Measurements from ENCODE around the gene ACER2.
A peak's percentile ranks its signal among the peaks of the same experiment; 100 is the strongest.
"Not testable (repeated sequence)": the region's sequence is repeated elsewhere in the genome, so short reads cannot be mapped to it uniquely, and the experiment has no call there.

ACER2 gene

GRCh38 chr9:19408693-19409400 lies at the start of gene ACER2:
Gene ACER2, plus strand, starts transcription at chr9:19409009. Its CDS starts 76 bp downstream, at chr9:19409085.
- peak; percentile 33 to 80 for DNase-seq

GRCh38 chr9:19369107-19369506 lies 39.7 kb upstream of the ACER2 start:
- no peak for DNase-seq

- no peak for DNase-seq
Measured at GRCh38 chr9:19371942-19372341, 36.9 kb upstream of the ACER2 start.

GRCh38 chr9:19372567-19372966 lies 36.2 kb upstream of the ACER2 start:
- DNase-seq, result no peak

GRCh38 chr9:19373527-19373926 lies 35.3 kb upstream of the ACER2 start:
- no peak for DNase-seq

- no peak for DNase-seq
Measured at GRCh38 chr9:19375538-19375937, 33.3 kb upstream of the ACER2 start.

GRCh38 chr9:19376931-19377330 lies 31.9 kb upstream of the ACER2 start:
- no peak for DNase-seq

GRCh38 chr9:19378164-19378563 lies 30.6 kb upstream of the ACER2 start:
- no peak for DNase-seq

- no peak for DNase-seq
Measured at GRCh38 chr9:19378647-19379046, 30.2 kb upstream of the ACER2 start.

- no peak for DNase-seq
Measured at GRCh38 chr9:19379283-19379682, 29.5 kb upstream of the ACER2 start.

GRCh38 chr9:19379697-19380046 lies 29.1 kb upstream of the ACER2 start:
- no peak for DNase-seq

GRCh38 chr9:19380826-19381075 lies 28.1 kb upstream of the ACER2 start:
- no peak for DNase-seq

GRCh38 chr9:19381656-19382055 lies 27.2 kb upstream of the ACER2 start:
- DNase-seq, result no peak

- not testable (repeated sequence) for DNase-seq
Measured at GRCh38 chr9:19385212-19385611, 23.6 kb upstream of the ACER2 start.

- DNase-seq, result no peak
Measured at GRCh38 chr9:19385786-19386501, 22.9 kb upstream of the ACER2 start.

GRCh38 chr9:19386502-19387044 lies 22.2 kb upstream of the ACER2 start:
- DNase-seq, result no peak

GRCh38 chr9:19387317-19387716 lies 21.5 kb upstream of the ACER2 start:
- no peak for DNase-seq

GRCh38 chr9:19389539-19389938 lies 19.3 kb upstream of the ACER2 start:
- not testable (repeated sequence) for DNase-seq

- DNase-seq, result no peak
Measured at GRCh38 chr9:19397845-19398244, 11.0 kb upstream of the ACER2 start.

GRCh38 chr9:19403231-19403630 lies 5.6 kb upstream of the ACER2 start:
- not testable (repeated sequence) for DNase-seq

GRCh38 chr9:19404283-19405075 lies 4.3 kb upstream of the ACER2 start:
- no peak for DNase-seq

- DNase-seq, result no peak
Measured at GRCh38 chr9:19405771-19406170, 3.0 kb upstream of the ACER2 start.

GRCh38 chr9:19408316-19408692 lies 505 bp upstream of the ACER2 start:
- DNase-seq, result no peak

Measured in bone marrow (tissue), 2 donors.